Left renal pelvis (tissue), 4 donors: ENCODE data around the gene SEM1. TPM values are rescaled to one million over a fixed set of nuclear protein-coding genes. Genes with fewer than 3 reads are reported as not detected.
"Not testable (repeated sequence)": the region's sequence is repeated elsewhere in the genome, so short reads cannot be mapped to it uniquely, and the experiment has no call there.

Experiments
- DNase-seq, 4 donors: peaks; one replicate each; pipeline ENCODE4 v3.0.0-alpha.2; 2013; ENCODE audit warnings: low read depth in 4 of 4, low spot score in 3 of 4
- polyA plus RNA-seq, 4 donors: library from polyadenylated mRNA; unstranded; fragments of 120-200 nt; gene quantifications; one replicate each; pipeline ENCODE4 v1.2.1, GENCODE V29; 2013; ENCODE audit not compliant: insufficient read length in 4 of 4

The SEM1 gene
- 100 to 1,000 TPM; 178 to 219 (median 199) TPM for polyA plus RNA-seq

DNA sequence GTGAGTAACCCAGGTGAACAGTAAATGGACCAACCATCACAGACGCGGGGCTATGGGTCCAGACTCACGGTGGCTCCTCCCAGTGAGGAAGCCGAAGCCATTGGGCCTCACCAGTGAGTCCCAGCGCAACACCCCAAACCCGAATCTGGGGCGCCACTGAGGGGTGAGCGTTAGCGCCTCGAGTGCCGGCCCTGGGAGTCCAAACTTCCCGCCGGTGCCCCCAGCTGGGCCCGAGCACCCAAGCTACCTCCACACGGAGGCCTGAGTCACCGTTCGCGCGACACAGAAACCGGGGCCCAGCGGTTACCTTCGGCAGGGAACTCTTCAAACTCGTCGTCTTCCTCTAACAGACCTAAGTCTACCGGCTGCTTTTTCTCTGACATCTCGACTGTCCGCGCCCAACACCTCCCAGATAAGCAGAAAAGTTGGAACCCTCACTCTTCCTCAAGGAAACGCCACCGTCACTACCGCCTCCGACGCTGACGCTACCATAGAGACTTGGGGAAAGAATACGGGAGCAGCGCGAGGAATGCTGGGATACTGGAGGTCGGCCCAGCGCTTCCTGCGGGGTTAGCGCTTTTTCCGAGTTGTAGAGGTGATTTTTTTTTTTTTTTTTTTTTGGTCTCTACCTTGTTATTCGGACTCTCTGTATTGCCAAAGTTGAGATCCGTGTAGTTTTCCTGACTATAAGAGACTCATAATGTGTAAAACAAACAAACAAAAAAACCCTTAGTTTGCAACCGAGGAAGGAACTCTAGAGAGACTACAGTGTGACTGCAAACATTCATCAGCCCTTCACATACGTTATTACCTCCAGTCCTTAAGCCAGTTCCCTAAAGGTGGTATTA lies at the start of gene SEM1:
Gene SEM1, minus strand, starts transcription at position 466 of the 848 bp plus-strand sequence. Its CDS starts 83 bp downstream, at position 383.
- DNase-seq = peak; percentile 73 to 82 (median 82)

- not testable (repeated sequence) for DNase-seq
These were observed 48.2 kb upstream of the SEM1 start for GRCh38 chr7:96757880-96758279.

- no peak for DNase-seq
These were observed 37.8 kb upstream of the SEM1 start for GRCh38 chr7:96747418-96747940.

GRCh38 chr7:96740130-96740529 lies 30.5 kb upstream of the SEM1 start:
- DNase-seq = no peak

DNA sequence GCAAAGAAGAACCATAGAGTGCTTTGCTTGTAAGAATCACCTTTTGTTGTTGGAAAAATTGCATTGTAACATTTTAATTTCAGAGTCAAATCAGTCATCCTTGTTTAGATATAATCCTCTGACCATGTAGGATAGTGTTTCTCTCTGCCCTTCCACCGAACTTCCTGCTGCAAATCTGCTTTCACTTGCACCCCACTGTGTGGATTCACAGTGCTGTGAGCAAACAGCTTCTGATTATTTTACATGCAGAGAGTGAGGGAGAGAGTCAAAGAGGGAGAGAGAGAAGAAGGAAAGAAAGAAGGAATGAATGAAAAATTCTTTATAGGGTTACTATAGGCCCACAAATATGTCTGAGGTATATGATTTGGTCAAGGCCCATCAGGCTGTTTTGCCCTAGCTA lies 30.0 kb upstream of the SEM1 start:
- DNase-seq = no peak

DNA sequence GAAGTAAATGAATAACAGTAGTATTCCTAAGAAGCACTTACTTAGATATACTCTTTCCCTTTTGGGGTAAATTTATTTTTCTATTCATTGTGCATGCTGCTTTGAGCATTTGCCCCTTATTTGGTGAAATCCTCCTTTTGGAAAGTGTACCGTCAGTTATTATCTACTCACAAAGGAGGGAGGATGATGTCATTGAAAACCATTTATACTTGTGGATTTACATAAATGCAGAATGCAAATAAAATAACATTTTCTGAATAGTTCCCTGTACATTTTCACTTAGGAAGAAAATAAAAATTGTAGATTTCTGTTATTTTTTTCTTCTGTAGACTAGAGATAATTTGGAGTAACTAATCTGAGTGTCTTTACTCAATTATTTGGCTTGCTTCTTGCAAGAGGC lies 29.5 kb upstream of the SEM1 start:
- DNase-seq = no peak

DNA sequence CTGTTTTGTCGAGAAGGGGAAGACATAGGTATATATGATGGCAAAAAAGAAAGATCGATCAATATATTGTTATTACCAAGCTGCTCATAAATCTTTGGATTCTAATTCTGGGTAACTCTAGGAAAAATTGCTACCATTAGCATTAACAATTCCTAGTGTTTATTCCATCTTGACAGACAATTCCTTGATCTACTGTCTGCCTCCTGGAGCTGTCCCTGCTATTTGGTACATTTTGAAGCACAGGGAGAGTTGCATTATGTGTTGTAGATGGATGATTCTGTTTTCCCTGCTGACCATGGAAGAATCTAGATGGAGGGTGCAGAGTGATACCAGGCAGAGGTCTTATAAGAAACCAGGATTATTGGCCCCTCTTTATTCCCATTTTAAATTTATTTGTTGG lies 29.1 kb upstream of the SEM1 start:
- no peak for DNase-seq

GRCh38 chr7:96737545-96738050 lies 28.0 kb upstream of the SEM1 start:
- no peak for DNase-seq

- DNase-seq = no peak
These were observed 24.7 kb upstream of the SEM1 start for GRCh38 chr7:96734343-96734742.

DNA sequence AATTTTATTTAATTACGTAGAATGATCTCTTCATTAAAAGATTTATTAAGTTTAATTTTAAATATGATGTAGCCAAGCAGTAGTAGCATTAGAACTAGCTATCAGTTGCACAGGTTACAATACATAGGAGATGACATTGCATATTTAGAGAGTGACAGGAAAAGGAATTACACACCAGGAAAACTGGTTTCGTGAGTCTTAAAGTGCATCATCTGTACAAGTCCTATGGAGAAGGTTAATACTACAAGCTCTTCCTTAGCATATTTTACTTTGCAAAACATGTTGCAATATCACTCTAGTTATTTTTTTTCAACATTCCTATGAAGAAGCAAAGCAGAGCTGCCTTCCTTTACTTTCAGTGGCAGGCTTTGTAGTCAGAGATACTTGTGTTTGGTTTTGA lies 20.2 kb upstream of the SEM1 start:
- no peak for DNase-seq

DNA sequence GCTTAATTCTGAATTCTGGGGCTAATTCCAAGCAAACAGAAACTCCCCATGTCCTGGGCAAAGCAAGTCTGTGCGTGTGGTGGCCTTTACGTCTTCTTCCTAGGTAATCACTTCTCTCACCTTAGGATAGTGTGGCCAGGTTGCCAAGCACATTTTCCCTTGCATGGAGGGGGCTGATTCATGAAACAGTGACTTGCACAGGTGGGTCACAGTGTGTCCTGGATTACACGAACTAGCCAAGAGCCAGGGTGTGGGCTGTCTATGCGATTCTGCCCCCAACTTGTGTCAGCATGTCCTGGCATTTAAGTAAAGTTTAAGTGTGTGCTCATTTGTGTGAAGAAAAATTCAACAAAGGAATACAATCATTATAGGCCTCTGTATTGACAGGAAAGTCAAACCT lies 18.5 kb upstream of the SEM1 start:
- no peak for DNase-seq

GRCh38 chr7:96727534-96728088 lies 18.0 kb upstream of the SEM1 start:
- DNase-seq = no peak

GRCh38 chr7:96723622-96724021 lies 14.0 kb upstream of the SEM1 start:
- DNase-seq = no peak

DNA sequence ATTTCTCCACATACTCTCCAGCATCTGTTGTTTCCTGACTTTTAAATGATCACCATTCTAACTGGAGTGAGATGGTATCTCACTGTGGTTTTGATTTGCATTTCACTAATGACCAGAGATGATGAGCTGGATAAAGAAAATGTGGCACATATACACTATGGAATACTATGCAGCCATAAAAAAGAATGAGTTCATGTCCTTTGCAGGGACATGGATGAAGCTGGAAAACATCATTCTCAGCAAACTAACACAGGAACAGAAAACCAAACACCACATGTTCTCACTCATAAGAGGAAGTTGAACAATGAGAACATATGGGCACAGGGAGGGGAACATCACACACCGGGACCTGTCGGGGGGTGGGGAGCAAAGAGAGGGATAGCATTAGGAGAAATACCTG lies 13.3 kb upstream of the SEM1 start:
- not testable (repeated sequence) for DNase-seq

GRCh38 chr7:96720843-96721242 lies 11.2 kb upstream of the SEM1 start:
- no peak for DNase-seq

GRCh38 chr7:96719164-96719563 lies 9.5 kb upstream of the SEM1 start:
- DNase-seq = no peak

- no peak for DNase-seq
These were observed 8.7 kb upstream of the SEM1 start for GRCh38 chr7:96718107-96719003.

- no peak for DNase-seq
These were observed 3.4 kb upstream of the SEM1 start for GRCh38 chr7:96713037-96713436.

DNA sequence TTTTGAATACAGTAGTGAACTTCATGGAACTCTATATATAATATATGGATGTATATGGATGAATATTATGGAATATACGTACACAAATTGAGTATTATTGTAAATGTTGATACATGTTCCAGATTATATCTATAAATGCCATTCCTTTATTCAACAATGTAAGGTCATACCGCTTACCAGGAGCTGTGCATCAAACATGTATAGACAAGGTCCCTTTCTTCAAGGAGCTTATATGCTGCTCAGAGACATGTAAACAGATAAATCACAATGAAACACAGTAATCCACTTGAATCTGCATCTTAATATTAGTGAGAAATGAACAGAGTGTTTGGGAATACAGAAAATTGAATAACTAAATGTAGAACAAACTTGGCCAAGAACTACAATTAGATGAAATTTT lies 898 bp upstream of the SEM1 start:
- DNase-seq = no peak

- DNase-seq = no peak
These were observed 774 bp downstream of the SEM1 start for GRCh38 chr7:96708872-96709271.
